CD4-positive, CD25-positive, alpha-beta regulatory T cell (primary cell): Measurements from ENCODE around the gene LRTM2. TPM values are rescaled to one million over a fixed set of nuclear protein-coding genes. Genes with fewer than 3 reads are reported as not detected.

ENCODE experiments used
- ATAC-seq, 2 donors: fragments of 150-1000 bp; cut with Tn5 transposase; one replicate each; pipeline ENCODE4 v1.10.0; 2021; ENCODE audit warnings: low read depth in 2 of 2, moderate number of reproducible peaks in 2 of 2, moderate library complexity in 1 of 2
- DNase-seq, 3 donors: peaks; one replicate each; pipeline versions ENCODE4 v3.0.0 to v3.0.0-alpha.2; 2012 to 2022; ENCODE audit warnings: mixed read lengths in 1 of 3
- H3K27ac ChIP-seq: one replicate; pipeline ENCODE4 v1.7.0; 2013; ENCODE audit warnings: mild to moderate bottlenecking, low read length; ENCODE audit not compliant: insufficient read depth, poor library complexity, severe bottlenecking
- H3K27me3 ChIP-seq: one replicate; pipeline ENCODE4 v1.7.0; 2013; ENCODE audit warnings: low read length; ENCODE audit not compliant: control insufficient read depth, insufficient read depth
- H3K36me3 ChIP-seq: one replicate; pipeline ENCODE4 v1.7.0; 2013; ENCODE audit warnings: mild to moderate bottlenecking, low read length, moderate library complexity; ENCODE audit not compliant: control insufficient read depth, insufficient read depth
- H3K4me1 ChIP-seq: 2 replicates; pipeline ENCODE4 v1.7.0; 2013; ENCODE audit warnings: mild to moderate bottlenecking, low read length; ENCODE audit not compliant: insufficient read depth, control insufficient read depth, poor library complexity, severe bottlenecking
- H3K4me3 ChIP-seq: one replicate; pipeline ENCODE4 v1.7.0; 2013; ENCODE audit warnings: low read depth, mild to moderate bottlenecking, low read length, moderate library complexity
- H3K9me3 ChIP-seq, 2 experiments: 1 replicate in 1 of 2; 2 replicates in 1 of 2; pipeline ENCODE4 v1.7.0; 2013; ENCODE audit warnings: low read length in 2 of 2, mild to moderate bottlenecking in 1 of 2, moderate library complexity in 1 of 2; ENCODE audit not compliant: control insufficient read depth in 2 of 2
- H3K27ac Mint-ChIP-seq, 3 donors: one replicate each; pipeline ENCODE4 v1.8.0; 2020 to 2022; ENCODE audit warnings: mild to moderate bottlenecking in 3 of 3, mixed read lengths in 3 of 3, moderate library complexity in 2 of 3
- H3K27me3 Mint-ChIP-seq: one replicate; pipeline ENCODE4 v1.8.0; 2022; ENCODE audit warnings: mild to moderate bottlenecking, mixed read lengths
- H3K36me3 Mint-ChIP-seq: one replicate; pipeline ENCODE4 v1.8.0; 2020; ENCODE audit warnings: mixed read lengths
- H3K4me1 Mint-ChIP-seq, 4 donors: one replicate each; pipeline ENCODE4 v1.8.0; 2020 to 2022; ENCODE audit warnings: mixed read lengths in 4 of 4, mild to moderate bottlenecking in 1 of 4
- H3K4me3 Mint-ChIP-seq, 4 donors: one replicate each; pipeline ENCODE4 v1.8.0; 2020 to 2022; ENCODE audit warnings: mild to moderate bottlenecking in 4 of 4, mixed read lengths in 4 of 4, moderate library complexity in 3 of 4
- H3K9me3 Mint-ChIP-seq, 7 donors: one replicate each; pipeline ENCODE4 v1.8.0; 2020 to 2022; ENCODE audit warnings: mixed read lengths in 7 of 7, mild to moderate bottlenecking in 3 of 7, moderate library complexity in 2 of 7
- polyA plus RNA-seq, 4 donors: library from polyadenylated mRNA; unstranded; fragments of 300-500 nt; fragmentation: Illumina TruSeq; gene quantifications; one replicate each; pipeline ENCODE4 v1.2.3, GENCODE V29; 2021
- total RNA-seq: library from RNA; stranded (reverse); gene quantifications from one replicate; pipeline ENCODE4 v1.2.3, GENCODE V29; 2022

LRTM2 gene
- total and polyA plus RNA-seq, 5 donors from 2014 or later: not detected

DNA sequence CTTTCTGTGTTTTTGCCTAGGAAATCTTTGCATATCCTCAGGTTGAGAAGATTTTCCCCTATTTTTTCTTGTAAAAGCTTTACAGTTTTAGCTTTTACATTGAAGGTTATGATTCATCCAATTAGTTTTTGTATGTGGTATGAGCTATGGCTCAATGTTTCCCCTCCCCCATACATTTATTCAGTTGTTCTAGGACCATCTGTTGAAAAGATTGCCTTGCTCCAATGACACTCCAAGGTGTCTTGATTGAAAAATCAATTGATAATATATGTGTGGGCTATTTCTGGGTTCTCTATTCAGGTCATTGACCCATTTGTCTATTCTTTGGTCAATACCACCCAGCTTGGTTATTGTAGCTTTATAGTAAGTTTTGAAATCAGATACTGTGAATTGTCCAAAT lies 42.6 kb downstream of the LRTM2 start:
- DNase-seq (no peak), ATAC-seq (no peak)
- Histone ChIP-seq H3K27me3 (peaks cover 2% of the 10 kb centered on the region), H3K9me3 (no peaks in the 10 kb centered on the region), H3K36me3 (no peaks in the 10 kb centered on the region), H3K4me3 (no peak overlapping the region), H3K27ac (no peak overlapping the region), H3K4me1 (no peaks in the 10 kb centered on the region)
- Mint-ChIP-seq H3K9me3 (peaks cover 0 to 2% (median 0%) of the 10 kb centered on the region in 7 donors), H3K36me3 (no peaks in the 10 kb centered on the region), H3K4me1 (no peaks in the 10 kb centered on the region), H3K27ac (no peak overlapping the region), H3K4me3 (no peak overlapping the region), H3K27me3 (peaks cover 23% of the 10 kb centered on the region)

DNA sequence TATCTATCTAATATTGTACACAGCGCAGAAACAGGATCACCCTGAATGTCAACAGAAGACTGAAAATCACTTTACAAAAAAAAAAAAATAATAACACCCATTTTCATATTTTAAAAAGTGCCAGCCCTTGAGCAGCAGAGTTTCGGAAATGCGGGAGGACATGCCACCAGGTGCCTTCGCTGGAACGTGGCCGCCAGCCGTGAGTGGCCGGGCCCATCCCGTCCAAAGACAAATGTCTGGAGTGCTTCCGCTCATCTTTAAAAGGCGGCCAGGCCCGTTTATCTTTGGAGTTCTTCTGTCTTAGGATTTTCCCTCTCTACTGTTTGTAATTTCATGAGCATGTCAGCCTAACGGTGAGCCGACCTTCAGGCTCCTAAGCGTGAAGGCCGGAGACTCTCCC lies 43.5 kb downstream of the LRTM2 start:
- H3K4me3 ChIP-seq: no peak overlapping the region
- no peak overlapping the region for H3K4me3 Mint-ChIP-seq
- DNase-seq (no peak), ATAC-seq (no peak)
- no peaks in the 10 kb centered on the region for H3K9me3 ChIP-seq
- no peaks in the 10 kb centered on the region for H3K4me1 ChIP-seq
- H3K36me3 ChIP-seq: no peaks in the 10 kb centered on the region
- no peaks in the 10 kb centered on the region for H3K36me3 Mint-ChIP-seq
- H3K9me3 Mint-ChIP-seq: peaks cover 0 to 3% (median 0%) of the 10 kb centered on the region in 7 donors
- no peak overlapping the region for H3K27ac Mint-ChIP-seq
- H3K4me1 Mint-ChIP-seq: no peaks in the 10 kb centered on the region
- H3K27me3 Mint-ChIP-seq: peaks cover 28% of the 10 kb centered on the region
- H3K27ac ChIP-seq: no peak overlapping the region
- peaks cover 4% of the 10 kb centered on the region for H3K27me3 ChIP-seq

DNA sequence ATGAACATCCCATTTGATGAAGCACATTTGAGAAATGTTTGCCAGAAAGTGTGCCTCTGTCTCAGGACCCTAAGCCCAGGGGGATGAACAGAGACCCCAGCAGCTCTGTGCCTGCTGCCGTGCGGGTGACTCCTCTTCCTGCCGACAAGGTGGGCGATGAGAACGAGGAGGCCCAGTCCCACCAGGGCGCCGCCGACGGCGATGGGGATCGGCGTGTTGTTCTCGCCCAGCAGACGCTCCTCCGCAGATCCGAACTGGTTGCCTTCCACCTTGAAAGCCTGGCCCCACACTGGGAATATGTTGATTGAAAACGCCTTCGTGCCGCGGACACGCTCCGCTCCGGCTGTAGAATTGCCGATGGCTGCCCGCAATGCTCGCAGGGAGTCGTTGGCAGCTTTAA lies 44.1 kb downstream of the LRTM2 start:
- H3K36me3 Mint-ChIP-seq: no peaks in the 10 kb centered on the region

DNA sequence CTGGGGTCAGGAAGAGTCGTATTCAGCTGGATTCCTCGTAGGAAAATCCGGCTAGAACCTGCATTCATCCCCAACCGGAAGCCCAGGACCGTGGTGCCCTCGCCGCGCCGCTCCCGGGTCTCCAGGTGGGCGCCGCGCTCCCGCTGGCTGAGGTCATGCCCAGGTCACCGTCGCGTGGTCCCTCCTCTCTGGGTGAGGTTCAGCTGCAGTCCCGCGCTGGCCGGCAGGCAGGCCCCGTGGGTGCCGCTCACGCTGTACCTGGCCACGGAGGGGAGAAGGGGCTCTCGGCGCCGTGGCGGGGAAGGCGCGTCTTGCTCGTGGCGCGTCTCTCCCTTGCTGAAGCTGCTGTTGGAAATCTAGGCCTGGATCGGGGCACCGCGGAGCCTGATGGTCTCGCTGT lies 44.5 kb downstream of the LRTM2 start:
- no peaks in the 10 kb centered on the region for H3K4me1 ChIP-seq
- Mint-ChIP-seq H3K27me3 (peaks cover 28% of the 10 kb centered on the region), H3K36me3 (no peaks in the 10 kb centered on the region), H3K4me3 (no peak overlapping the region), H3K4me1 (no peaks in the 10 kb centered on the region), H3K9me3 (peaks cover 0 to 5% (median 0%) of the 10 kb centered on the region in 7 donors), H3K27ac (peak overlapping the region in 1 of 3 donors; percentile 48)
- H3K9me3 ChIP-seq: no peaks in the 10 kb centered on the region
- H3K27ac ChIP-seq: no peak overlapping the region
- ATAC-seq (no peak), DNase-seq (no peak)
- no peak overlapping the region for H3K4me3 ChIP-seq
- peaks cover 4% of the 10 kb centered on the region for H3K27me3 ChIP-seq
- no peaks in the 10 kb centered on the region for H3K36me3 ChIP-seq

More for the DNA sequence above, 44.1 kb downstream of the LRTM2 start:
- H3K4me3 Mint-ChIP-seq: no peak overlapping the region
- H3K27ac ChIP-seq: no peak overlapping the region
- no peak overlapping the region for H3K4me3 ChIP-seq
- H3K27ac Mint-ChIP-seq: peak overlapping the region in 1 of 3 donors; percentile 48
- H3K4me1 ChIP-seq: no peaks in the 10 kb centered on the region
- H3K9me3 ChIP-seq: no peaks in the 10 kb centered on the region
- no peaks in the 10 kb centered on the region for H3K36me3 ChIP-seq
- ATAC-seq (no peak), DNase-seq (no peak)
- H3K27me3 ChIP-seq: peaks cover 4% of the 10 kb centered on the region
- peaks cover 0 to 3% (median 0%) of the 10 kb centered on the region in 7 donors for H3K9me3 Mint-ChIP-seq
- peaks cover 28% of the 10 kb centered on the region for H3K27me3 Mint-ChIP-seq
- no peaks in the 10 kb centered on the region for H3K4me1 Mint-ChIP-seq

DNA sequence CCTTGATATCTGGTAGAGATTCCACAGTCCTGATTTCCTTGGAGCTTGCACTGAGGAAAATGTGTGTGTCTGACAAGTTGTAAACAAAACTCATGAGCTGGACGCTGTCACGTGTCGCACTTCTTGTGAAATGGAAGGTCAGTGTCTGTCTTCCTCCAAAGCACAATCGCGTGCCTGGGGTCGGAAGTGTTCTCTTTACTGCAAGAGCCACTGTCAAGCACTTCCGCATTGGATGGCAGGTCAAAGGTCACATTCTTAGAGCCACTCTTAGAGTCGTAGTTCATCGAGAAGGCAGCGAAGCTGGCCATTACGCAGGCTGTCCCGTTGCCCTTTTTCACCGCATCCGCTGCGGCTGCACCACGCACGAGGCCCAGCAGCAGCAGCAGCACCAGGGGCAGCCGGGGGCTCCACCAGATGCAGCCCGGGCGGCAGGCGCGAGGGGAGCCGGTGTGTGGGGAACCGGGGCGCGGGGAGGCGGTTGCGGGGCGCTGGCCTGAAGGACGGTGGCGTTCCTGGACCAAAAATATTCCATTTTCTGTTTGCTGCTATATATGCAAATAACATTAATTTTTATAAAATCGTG lies 45.0 kb downstream of the LRTM2 start:
- Histone ChIP-seq H3K27ac (no peak overlapping the region), H3K27me3 (peaks cover 4% of the 10 kb centered on the region), H3K9me3 (no peaks in the 10 kb centered on the region), H3K36me3 (no peaks in the 10 kb centered on the region), H3K4me3 (no peak overlapping the region), H3K4me1 (no peaks in the 10 kb centered on the region)
- no peak overlapping the region for H3K27ac Mint-ChIP-seq
- ATAC-seq: no peak
- H3K27me3 Mint-ChIP-seq: peaks cover 28% of the 10 kb centered on the region
- H3K4me1 Mint-ChIP-seq: no peaks in the 10 kb centered on the region
- no peak overlapping the region for H3K4me3 Mint-ChIP-seq
- no peak for DNase-seq
- H3K9me3 Mint-ChIP-seq: peaks cover 0 to 5% (median 0%) of the 10 kb centered on the region in 7 donors
- no peaks in the 10 kb centered on the region for H3K36me3 Mint-ChIP-seq

DNA sequence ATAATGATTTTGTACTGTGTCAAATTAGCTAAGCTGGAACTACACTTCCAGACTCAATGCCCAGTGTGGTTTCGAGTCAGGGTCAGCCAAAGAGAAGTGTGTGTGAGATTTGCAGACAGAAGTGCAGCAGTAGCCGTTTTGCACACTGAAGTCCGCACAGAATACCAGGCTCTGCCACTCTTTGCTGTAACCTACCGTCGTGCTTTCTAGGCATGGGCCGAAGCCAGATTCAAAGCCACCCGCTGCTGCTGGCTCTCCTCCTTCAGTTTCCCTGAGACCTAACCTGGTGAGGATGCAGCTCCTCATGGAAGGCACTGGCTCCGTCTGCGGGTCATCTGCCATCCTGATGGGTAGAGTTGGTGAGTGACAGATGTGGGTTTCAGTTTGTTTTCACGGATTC lies 48.8 kb downstream of the LRTM2 start:
- no peaks in the 10 kb centered on the region for H3K36me3 ChIP-seq
- H3K27ac Mint-ChIP-seq: no peak overlapping the region
- no peaks in the 10 kb centered on the region for H3K4me1 ChIP-seq
- ATAC-seq: no peak
- peaks cover 4% of the 10 kb centered on the region for H3K27me3 ChIP-seq
- no peak for DNase-seq
- H3K27ac ChIP-seq: no peak overlapping the region
- no peaks in the 10 kb centered on the region for H3K4me1 Mint-ChIP-seq
- no peak overlapping the region for H3K4me3 ChIP-seq
- peaks cover 0 to 5% (median 3%) of the 10 kb centered on the region in 7 donors for H3K9me3 Mint-ChIP-seq
- H3K27me3 Mint-ChIP-seq: peaks cover 18% of the 10 kb centered on the region
- no peaks in the 10 kb centered on the region for H3K36me3 Mint-ChIP-seq
- H3K9me3 ChIP-seq: no peaks in the 10 kb centered on the region
- no peak overlapping the region for H3K4me3 Mint-ChIP-seq

DNA sequence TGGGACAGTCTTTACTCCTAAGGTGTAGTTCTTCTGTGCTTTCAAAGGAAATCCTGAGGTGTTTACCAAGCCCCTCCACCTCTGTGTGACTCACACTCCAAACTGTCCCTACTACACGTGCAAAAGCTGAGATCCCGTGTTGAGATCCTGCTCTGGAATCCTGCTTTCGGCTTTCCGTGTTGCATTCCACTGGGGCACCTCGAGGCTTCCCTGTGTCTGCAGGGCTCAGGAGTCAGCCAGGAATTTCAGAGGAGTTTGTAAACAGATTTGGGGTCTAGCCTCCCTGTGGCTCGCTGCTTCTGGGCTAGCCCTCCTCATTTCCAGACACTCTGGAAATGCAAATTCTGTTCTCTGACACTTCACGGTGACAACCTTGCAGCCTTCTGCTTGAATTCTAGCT lies 49.7 kb downstream of the LRTM2 start:
- ATAC-seq (no peak), DNase-seq (no peak)
- Mint-ChIP-seq H3K27me3 (peaks cover 18% of the 10 kb centered on the region), H3K9me3 (peaks cover 0 to 5% (median 3%) of the 10 kb centered on the region in 7 donors), H3K4me3 (no peak overlapping the region), H3K4me1 (no peaks in the 10 kb centered on the region), H3K36me3 (no peaks in the 10 kb centered on the region), H3K27ac (no peak overlapping the region)
- H3K27ac ChIP-seq: no peak overlapping the region
- H3K27me3 ChIP-seq: peaks cover 4% of the 10 kb centered on the region
- no peaks in the 10 kb centered on the region for H3K9me3 ChIP-seq
- H3K36me3 ChIP-seq: no peaks in the 10 kb centered on the region
- no peak overlapping the region for H3K4me3 ChIP-seq
- H3K4me1 ChIP-seq: no peaks in the 10 kb centered on the region
